IPS-18c (cell line): Measurements from ENCODE around the gene FKBP4.

ENCODE experiments used
- H3K4me3 ChIP-seq: 2 replicates; pipeline ENCODE4 v1.7.0; 2013; ENCODE audit warnings: low read depth, mild to moderate bottlenecking, low read length, moderate library complexity; ENCODE audit not compliant: insufficient read depth
- H3K9me3 ChIP-seq: one replicate; pipeline ENCODE4 v1.6.1; 2013; ENCODE audit warnings: mild to moderate bottlenecking, low read length, moderate library complexity; ENCODE audit not compliant: control insufficient read depth, insufficient read depth

The FKBP4 gene

DNA sequence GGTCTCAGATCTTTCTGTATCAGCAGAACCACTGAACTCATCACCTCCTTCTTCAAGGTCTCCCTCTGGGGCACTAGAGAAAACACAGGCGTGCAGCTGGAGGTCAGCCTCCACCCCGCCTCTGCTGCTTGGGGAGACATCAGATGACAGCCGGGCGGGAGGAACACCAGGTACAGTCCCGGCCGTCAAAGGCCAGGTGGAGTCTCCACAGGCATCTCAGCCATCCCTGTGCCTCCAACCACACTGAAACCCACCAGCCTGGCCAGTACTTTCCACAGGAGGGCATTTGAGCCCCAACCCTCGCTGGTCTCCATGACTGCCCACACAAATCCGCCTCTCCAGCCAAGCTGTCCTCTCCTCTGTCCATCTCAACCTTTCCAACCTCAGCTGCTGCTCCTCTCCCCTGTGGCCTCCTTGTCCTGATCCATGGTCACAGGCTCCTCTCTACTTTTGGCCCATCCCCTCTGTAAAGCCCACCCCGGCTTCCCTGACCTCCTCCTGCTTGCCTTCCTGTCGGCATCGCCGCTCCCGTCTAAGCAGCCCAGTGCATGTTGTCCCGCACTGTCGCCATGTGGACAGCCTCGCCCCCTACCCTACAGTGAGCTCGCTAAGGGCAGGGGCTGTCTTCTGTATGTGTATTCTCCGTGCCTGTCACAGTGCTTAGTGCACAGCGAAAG is 21.4 kb upstream of the FKBP4 start:
- H3K4me3 ChIP-seq = no peak overlapping the region
- no peaks in the 10 kb centered on the region for H3K9me3 ChIP-seq

DNA sequence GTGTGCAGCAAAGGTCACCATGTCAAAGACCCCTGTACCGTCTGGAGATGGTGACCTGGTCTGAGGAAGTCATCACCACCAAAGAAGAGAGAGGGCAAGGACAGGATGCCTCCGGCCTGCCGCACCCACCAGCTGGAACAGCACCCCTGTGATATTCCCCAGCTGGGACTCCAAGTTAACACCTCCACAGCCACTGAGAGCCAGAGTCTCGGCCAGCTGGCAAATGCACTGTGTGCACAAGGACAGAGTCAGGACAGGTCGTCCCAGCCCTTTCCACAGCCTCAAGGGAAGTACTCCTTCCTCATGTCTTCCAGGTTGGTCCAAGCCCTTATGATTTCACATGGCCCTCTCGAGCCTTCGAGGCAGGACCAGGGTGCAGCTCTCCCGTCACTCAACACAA is 19.3 kb upstream of the FKBP4 start:
- no peak overlapping the region for H3K4me3 ChIP-seq
- H3K9me3 ChIP-seq = no peaks in the 10 kb centered on the region

DNA sequence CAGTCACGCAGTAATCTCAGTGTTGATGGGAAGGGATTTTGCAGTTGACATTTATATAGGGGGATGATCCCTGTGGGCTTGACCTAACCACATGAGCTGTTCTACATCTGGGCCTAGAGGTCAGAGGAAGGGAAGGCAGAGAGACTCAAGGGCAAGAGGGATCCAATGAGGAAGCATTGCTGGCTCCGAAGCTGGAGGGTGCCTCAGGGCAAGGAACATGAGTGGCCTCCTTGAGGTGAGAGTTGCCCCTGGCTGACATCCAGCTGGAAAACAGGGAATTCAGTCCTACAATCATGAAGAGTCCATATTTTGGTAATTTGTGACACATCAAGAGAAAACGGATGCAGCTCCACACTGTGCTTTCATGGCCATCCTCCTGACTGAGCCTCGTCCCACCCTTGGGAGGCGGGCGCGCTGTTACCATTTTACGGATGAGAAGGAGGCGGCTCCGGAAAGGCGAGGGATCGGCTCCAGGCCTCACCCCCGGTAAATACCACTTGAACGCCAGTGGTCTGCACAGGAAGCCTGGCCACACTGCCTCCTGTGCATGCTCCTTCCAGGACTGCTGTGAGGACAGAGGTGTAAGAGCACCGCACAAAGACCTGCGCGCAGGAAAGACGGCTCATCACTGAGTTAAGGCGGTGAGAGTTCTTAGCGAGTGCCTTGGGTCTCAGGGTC is 18.5 kb upstream of the FKBP4 start:
- Histone ChIP-seq H3K9me3 (no peaks in the 10 kb centered on the region), H3K4me3 (no peak overlapping the region)

DNA sequence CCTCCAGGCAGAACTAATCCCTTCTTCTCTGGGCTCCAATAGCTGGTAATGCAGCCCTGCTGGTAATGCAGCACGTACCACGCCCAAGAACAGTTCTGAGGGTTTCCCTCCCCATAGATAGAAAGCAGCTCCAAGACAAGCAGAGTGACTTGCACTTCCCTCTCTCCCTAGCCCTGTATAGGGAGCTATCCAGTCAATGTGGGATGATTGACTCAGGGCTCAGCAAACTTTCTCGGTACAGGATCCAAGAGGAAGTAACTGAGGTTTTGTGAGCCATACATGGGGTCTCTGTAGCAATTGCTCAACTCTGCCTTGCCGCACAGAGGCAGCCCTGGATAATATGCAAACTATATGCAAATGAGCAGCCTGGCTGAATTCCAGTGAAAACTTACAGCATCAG is 15.5 kb upstream of the FKBP4 start:
- Histone ChIP-seq H3K4me3 (no peak overlapping the region; the same call in 1 of the 2 replicates), H3K9me3 (no peaks in the 10 kb centered on the region)

DNA sequence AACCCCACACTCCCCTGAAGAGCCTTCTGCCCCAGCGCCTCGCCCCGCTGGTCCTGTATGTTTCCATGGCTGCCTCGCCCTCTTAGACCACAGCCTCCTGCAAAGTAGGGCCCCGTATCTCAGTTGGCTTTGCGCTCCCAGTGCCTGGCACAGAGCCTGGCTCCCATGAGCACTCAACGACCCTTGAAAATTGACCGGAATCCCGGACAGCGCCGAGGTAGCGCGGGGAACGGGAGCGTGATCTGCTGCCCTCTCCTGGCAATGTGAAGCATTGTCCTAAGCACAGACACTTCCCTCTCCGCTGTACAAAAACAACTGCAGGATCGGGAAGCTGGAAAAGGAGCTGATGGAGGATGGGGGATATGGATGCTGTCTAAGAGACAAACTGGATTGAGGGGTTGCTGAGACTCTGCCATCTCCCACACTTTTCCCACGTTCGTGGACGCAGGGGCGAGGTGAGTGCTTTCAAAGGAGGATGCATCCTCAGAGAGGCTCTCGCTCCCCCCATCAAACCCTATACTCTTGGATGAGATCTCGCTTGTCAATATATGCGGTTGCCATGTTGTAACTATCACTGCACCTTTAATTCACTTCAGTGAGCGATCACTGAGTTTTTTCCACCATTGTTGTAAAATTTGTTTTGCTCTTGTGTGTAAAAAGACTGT is 10.7 kb upstream of the FKBP4 start:
- H3K4me3 ChIP-seq = no peak overlapping the region

DNA sequence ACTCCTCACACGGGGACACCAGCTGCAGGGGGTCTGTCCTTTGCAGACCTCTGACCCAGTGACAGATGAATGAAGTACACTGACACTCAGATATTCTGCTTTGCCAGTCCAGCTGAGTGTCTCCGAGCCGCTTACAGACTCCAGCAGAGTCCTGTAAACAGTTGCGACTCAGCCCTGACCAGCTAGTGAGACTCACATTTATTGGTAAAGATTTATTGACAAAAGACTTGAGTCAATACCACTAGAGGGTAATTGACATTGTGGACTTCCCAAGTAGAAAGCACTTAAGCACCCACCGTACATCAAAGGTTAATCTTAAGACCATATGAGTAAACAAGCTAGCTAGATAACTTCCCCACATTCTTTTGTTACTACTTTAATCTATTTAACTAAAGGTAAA is 9.8 kb upstream of the FKBP4 start:
- no peak overlapping the region for H3K4me3 ChIP-seq

More for the DNA sequence above, 10.7 kb upstream of the FKBP4 start:
- H3K9me3 ChIP-seq = no peaks in the 10 kb centered on the region

DNA sequence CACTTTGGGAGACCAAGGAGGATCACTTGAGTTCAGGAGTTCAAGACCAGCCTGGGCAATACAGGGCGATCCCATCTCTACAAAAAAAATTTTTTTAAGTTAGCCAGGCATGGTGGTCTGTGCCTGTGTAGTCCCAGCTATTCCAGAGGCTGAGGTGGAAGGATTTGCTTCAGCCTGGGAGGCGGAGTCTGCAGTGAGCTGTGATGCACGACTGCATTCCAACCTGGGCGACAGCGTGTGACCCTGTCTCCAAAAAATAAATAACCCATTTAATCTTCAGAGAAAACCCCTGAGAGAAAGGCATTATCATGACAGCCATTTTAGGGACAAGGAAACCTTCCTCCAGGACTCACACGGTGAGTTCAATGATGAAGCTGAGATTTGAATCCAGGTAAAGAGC is 3.7 kb upstream of the FKBP4 start:
- H3K9me3 ChIP-seq = no peaks in the 10 kb centered on the region
- no peak overlapping the region for H3K4me3 ChIP-seq

More for the DNA sequence above, 9.8 kb upstream of the FKBP4 start:
- H3K9me3 ChIP-seq = no peaks in the 10 kb centered on the region

DNA sequence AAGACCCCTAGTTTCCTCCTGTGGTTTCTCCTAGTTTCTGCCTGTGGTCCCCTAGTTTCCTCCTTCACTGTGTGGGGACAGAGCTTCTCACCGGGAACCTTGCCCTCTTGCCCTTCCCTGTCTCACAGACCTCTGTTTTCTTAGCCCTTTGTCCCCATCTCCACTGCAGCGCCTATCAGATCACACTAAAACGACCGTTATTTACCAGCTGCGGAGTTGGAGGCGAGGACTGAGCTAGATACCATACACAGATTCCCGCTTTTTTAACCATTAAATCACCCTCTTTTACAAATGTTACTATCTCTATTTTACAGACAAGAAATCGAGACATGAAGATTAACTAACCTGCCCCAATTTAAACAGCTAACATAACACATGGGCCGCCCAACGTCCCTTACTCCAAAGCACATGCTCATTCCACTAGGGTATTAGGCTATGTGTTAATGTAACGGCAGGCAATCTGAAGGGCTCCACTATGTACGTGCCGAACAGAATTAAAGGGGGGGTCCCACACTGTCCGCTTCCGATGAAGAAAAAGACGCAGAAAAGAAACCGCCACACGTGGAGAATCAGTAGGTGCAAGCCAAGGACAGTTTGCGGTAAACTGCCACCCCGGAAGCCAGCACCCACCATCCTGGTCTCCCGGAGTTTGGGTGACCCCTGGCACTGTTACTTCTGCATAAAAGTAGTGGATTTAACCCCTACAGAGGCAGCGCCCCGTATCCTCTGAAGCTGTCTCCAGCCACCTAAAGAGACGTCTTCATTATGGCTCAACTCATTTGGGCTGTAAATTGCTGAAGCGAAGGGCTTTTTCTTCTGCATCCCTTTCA is 1.9 kb upstream of the FKBP4 start:
- no peak overlapping the region for H3K4me3 ChIP-seq
- no peaks in the 10 kb centered on the region for H3K9me3 ChIP-seq

DNA sequence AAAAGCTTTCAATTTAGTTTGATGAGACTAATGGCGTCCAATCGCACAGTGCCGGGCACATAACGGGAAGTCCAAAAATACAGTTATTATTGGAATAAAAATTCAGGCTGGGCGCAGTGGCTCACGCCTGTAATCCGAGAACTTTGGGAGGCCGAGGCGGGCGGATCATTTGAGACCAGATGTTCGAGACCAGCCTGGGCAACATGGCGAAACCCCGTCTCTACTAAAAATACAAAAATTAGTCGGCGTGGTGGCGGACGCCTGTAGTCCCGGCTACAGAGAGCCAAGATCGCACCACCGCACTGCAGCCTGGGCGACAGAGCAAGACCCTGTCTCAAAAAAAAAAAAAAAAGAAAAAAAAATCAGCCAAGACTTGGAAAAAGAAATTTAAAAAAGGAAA is 1.2 kb upstream of the FKBP4 start:
- no peaks in the 10 kb centered on the region for H3K9me3 ChIP-seq
- no peak overlapping the region; the same call in 1 of the 2 replicates for H3K4me3 ChIP-seq

DNA sequence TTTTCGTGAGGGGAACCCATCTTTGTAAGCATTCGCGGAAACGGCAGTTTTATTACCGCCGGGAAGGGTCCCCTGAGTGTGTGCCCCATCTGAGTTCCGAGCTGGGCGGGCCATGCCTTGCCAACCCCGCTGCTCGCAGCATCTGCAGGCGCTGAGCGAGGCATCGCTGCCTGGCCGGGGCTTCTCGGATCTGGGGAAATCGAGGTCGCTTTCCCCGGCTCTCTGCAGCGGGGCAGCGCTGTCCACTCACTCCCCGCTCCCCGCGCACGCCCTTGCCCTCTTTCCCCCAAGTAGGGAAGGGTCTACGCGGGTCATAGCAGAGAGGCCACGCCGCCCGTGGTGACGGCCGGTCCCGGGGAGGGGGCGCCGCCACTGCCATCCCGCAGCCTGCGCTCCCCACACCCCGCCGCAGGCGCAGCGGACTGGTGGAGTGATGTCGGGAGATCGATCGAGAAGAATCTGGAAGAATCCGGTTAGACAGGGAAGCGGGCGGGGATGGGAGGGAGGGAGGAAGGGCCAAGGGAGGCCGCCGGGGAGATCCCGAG is 507 bp upstream of the FKBP4 start:
- Histone ChIP-seq H3K4me3 (peak overlapping the region; percentile 74), H3K9me3 (no peaks in the 10 kb centered on the region)

DNA sequence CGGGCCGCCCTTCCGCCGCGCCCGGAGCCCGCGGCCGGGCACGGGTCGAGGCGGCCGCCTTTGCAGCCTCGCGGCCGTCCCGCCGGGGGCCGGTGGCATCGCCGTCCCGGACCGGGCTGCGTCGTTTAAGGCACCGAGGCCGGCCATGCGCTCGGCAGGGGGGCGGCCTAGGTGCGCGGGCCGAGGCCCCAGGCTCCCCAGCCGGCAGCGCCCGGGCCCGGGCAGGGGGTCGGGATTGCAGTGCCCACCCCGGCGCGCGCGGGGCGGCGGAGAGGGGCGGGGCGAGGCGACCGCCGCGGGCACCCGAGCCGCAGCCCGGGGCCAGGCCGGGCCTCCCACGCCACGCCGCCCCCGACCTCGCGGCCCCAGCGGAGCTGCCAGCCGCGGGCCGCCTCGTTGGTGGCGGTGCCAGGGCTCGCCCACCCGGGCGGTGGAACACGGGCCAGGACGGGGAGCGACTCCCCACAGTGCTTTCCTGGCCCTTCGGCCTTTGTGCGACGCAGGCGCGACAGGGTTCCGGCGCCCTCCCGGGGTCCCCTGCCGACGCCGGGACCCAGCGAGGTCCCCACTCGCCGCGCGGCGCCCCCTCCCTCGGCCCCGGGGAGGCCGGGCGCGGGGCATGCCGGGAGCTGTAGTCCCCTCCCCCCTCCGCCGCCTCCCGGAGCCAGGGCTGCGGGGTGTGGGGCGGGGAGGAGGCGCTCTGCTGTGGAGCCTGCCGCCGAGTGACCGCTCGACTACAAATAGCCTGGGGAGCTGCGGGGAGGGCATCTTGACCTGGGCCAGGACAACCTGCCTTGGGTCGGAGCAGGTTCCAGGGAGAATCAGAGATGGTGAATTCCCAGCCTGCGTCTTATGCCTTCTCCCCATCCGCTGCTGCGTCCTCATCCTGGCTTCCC is 769 bp downstream of the FKBP4 start:
- H3K4me3 ChIP-seq = peak overlapping the region; percentile 82

DNA sequence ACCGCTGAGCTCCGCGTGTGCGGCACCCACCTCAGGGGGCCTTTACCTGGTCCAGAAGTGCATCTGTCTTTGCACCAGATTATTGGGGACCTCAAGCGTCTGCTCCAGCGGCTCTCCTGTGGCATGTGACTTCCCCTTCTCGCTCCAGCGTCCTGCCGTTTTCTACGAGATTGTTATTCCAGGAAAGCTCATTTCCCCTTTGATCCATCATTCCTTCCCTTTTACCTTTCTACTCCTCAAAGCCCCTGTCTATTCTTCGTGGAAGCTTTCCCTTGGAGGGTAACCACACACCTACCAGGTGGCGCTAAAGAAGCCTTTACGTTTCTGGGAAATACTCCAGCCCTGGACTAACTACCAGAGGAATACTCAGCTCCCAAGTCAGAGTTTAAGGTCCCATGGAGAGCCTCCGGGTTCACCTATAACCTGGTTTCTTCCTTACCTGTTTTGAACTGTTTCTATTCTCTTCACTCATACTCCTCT is 1.5 kb downstream of the FKBP4 start:
- Histone ChIP-seq H3K9me3 (no peaks in the 10 kb centered on the region), H3K4me3 (peak overlapping the region; percentile 82)

More for the DNA sequence above, 769 bp downstream of the FKBP4 start:
- H3K9me3 ChIP-seq = no peaks in the 10 kb centered on the region

DNA sequence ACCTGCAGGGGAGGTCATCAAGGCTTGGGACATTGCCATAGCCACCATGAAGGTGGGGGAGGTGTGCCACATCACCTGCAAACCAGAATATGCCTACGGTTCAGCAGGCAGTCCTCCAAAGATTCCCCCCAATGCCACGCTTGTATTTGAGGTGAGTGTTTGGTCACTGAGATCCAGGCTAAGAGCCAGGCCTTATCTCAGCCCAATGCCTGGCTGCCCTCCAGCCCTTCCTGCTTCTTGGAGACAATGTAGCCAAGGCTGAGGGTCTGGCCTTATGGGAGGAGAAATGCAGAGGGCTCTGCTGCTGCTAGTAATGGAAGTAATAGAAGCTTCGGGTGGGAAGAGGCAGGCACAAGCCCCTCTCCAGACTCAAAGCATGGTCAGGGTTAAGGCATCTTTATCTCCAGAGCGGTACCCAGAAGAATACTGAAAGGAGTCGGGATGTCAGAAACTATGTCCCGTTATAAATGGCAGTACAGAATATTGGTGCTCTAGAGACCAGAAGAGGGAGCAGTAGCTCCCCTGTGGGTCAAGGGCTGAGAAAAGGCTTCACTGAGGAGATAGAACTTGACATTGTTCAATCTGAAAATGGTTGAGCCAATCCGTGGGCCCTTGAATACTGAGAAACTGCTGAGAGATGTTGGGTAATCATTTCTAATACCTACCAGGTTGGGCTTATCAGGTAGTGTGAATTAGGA is 3.1 kb downstream of the FKBP4 start:
- no peak overlapping the region for H3K4me3 ChIP-seq
- H3K9me3 ChIP-seq = no peaks in the 10 kb centered on the region

DNA sequence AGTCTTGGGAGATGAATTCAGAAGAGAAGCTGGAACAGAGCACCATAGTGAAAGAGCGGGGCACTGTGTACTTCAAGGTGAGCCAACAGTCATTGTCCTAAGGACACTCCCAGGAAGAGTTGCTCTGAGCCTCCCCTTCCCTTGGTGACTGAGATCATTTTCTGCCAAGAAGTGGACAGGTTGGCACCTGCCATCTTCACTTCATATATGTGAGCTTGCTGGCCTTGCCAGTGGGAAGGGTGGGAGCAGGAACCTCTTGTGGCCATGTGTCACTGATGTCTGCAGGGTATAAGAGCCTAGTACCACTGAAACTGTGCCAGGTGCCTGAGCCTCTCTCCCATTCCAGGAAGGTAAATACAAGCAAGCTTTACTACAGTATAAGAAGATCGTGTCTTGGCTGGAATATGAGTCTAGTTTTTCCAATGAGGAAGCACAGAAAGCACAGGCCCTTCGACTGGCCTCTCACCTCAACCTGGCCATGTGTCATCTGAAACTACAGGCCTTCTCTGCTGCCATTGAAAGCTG is 5.3 kb downstream of the FKBP4 start:
- Histone ChIP-seq H3K4me3 (no peak overlapping the region), H3K9me3 (no peaks in the 10 kb centered on the region)

DNA sequence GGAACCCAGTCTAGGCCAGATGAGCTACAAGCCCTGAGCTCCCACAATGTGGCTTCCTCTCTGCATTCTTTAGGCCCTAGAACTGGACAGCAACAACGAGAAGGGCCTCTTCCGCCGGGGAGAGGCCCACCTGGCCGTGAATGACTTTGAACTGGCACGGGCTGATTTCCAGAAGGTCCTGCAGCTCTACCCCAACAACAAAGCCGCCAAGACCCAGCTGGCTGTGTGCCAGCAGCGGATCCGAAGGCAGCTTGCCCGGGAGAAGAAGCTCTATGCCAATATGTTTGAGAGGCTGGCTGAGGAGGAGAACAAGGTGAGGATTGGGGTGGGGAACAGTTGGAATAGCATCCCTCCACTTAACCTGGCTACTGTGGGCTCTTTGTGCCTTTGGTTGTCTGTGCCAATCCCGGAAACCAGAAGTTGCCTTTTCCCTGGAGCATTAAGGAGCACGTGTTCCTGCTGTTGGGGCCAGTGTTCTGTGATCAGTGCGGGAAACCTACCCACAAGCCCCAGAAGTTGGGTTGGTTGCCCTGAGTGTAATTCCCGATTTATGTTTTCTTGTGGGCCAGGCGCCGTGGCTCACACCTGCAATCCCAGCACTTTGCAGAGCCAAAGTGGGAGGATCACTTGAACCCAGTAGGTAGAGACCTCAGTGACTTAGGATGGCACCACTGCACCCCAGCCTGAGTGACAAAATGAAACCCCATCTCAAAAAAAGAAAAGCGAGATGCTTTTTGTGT is 6.4 kb downstream of the FKBP4 start:
- H3K4me3 ChIP-seq = no peak overlapping the region
- H3K9me3 ChIP-seq = no peaks in the 10 kb centered on the region
